Activated CD8-positive, alpha-beta T cell treated with anti-CD3 and anti-CD28 coated beads, Interleukin-2, amount 10 ng/mL, durations not matched to agents 7 days and 5 days (primary cell): ENCODE results near the gene FAM217B. TPM values are rescaled to one million over a fixed set of nuclear protein-coding genes. Genes with fewer than 3 reads are reported as not detected.
A peak's percentile ranks its signal among the peaks of the same experiment; 100 is the strongest.

ENCODE experiments used
- ATAC-seq: fragments of 150-1000 bp; cut with Tn5 transposase; one replicate; pipeline ENCODE4 v1.10.0; 2021; ENCODE audit warnings: moderate library complexity
- CTCF ChIA-PET: fragments of 350-600 bp; sonication (Branson Sonifier 250); formaldehyde crosslinking; loops from one replicate; lab custom pipeline; 2021; ENCODE audit warnings: antibody characterized with exemption; lab: Charles Lee
- POLR2A ChIA-PET: fragments of 350-600 bp; sonication (Branson Sonifier 250); formaldehyde crosslinking; loops from one replicate; lab custom pipeline; 2021; ENCODE audit warnings: antibody characterized with exemption; lab: Charles Lee
- DNase-seq: peaks from one replicate; pipeline ENCODE4 v3.0.0-alpha.2; 2020
- H3K27ac Mint-ChIP-seq: one replicate; pipeline ENCODE4 v1.8.0; 2021; ENCODE audit warnings: mild to moderate bottlenecking, mixed read lengths
- H3K27me3 Mint-ChIP-seq: one replicate; pipeline ENCODE4 v1.8.0; 2021; ENCODE audit warnings: low read depth, mixed read lengths
- H3K36me3 Mint-ChIP-seq: one replicate; pipeline ENCODE4 v1.8.0; 2021; ENCODE audit warnings: low read depth, mixed read lengths
- H3K4me1 Mint-ChIP-seq: one replicate; pipeline ENCODE4 v1.8.0; 2021; ENCODE audit warnings: low read depth, mixed read lengths
- H3K4me3 Mint-ChIP-seq: one replicate; pipeline ENCODE4 v1.8.0; 2021; ENCODE audit warnings: mild to moderate bottlenecking, mixed read lengths
- H3K9me3 Mint-ChIP-seq: one replicate; pipeline ENCODE4 v1.8.0; 2022; ENCODE audit warnings: mixed read lengths; ENCODE audit not compliant: insufficient read depth
- total RNA-seq, 2 experiments: library from RNA; stranded (reverse); gene quantifications; one replicate each; pipeline ENCODE4 v1.2.3, GENCODE V29; 2021

Gene FAM217B, protein sequence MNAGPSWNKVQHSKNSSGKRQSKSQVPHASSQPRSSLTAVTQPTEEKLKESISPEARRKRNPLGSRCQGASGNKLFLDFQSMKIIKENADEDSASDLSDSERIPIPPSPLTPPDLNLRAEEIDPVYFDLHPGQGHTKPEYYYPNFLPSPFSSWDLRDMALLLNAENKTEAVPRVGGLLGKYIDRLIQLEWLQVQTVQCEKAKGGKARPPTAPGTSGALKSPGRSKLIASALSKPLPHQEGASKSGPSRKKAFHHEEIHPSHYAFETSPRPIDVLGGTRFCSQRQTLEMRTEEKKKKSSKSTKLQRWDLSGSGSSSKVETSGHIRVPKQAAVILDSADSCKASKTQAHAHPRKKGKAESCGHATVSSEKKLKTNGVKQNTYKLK
- 10 to 100 TPM; 27.0 to 32.5 TPM for total RNA-seq

DNA sequence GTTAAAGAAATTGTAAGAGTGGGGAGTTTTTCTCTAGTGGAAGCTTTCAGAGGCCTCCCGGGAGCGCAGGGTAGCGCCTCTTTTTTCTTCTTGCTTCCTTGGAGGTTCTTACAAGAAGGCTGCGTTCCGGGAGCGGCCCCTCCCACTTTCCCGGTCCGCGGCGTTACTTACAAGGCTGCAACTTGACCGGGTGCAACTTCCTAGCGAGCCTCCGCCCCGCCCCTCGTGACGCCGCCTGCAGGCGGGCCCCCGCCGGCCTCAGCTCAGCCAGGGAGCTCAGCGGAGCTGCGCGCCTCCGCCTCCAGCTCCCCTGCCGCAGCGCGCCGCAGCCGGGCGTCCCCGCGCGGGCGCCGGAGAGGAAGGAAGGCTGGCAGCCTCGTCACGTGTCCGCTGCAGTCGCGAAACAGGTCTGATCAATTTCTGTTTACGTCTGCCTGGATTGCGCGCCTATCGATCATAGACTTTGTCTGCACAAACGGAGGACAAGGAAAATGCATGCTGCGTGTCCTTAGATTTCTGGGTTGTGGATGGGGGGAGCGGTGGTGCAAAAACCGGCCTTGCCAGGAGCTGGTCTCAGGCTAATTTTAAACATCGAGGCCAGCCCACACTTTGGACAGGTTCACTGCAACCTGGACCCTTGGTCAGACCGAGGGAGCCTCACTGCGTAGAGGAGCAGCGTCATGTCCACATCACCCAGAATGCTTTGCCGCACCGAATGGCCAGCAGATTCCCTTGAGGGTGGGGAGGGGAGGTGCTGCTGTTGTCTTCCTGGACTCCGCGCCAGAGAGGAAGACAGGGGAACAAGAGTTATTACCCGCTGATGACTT lies at the start of gene FAM217B, which contains the start of gene PPP1R3D:
FAM217B (plus strand) TSS at position 261 of the 827 bp plus-strand sequence. CDS start 3,555 bp downstream, outside the sequence.
PPP1R3D (minus strand) TSS at position 177 of the 827 bp plus-strand sequence. CDS start 374 bp downstream, outside the sequence.
- peaks cover 32% of the 10 kb centered on the region for H3K4me1 Mint-ChIP-seq
- H3K36me3 Mint-ChIP-seq: peaks cover 24% of the 10 kb centered on the region
- peak; percentile 97 for ATAC-seq
- H3K4me3 Mint-ChIP-seq: peak within 1 kb of the TSS; percentile 92
- peak within 1 kb of the TSS; percentile 97 for H3K27ac Mint-ChIP-seq
- no peaks in the 10 kb centered on the region for H3K9me3 Mint-ChIP-seq
- H3K27me3 Mint-ChIP-seq: no peaks in the 10 kb centered on the region
- CTCF ChIA-PET: interaction anchor here (0.8 to 3.8 kb wide), 10 partner anchors 9 to 369 kb away, joined by 3 to 32 read pairs (median 4); no protein-coding TSS in a partner anchor
- POLR2A ChIA-PET: interaction anchor here (0.6 to 1.7 kb wide), 6 partner anchors 8 to 117 kb away, joined by 3 to 8 read pairs (median 4); no protein-coding TSS in a partner anchor
- peak; percentile 93 for DNase-seq

DNA sequence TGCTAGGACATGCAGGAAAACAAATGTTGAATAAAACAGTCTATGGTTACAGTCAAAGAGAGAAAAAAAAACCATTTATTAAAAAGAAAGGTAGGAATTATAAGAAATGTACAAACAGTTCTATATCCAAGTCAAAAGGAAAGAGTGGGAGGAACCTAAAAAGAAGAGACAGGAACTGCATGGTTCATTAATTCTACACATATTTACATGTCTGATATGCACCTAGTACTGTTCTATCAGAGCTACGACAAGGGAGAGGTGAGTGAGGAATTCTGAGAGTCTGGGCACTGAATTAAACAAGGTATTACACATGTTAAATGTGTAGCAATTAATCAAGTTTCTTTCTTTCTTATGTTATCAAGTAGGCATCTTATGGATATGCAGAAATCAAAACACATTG lies 48.6 kb upstream of the FAM217B start:
- ChIA-PET CTCF (interaction anchor here (0.9 kb wide), 1 partner anchor 42 kb away, joined by 3 read pairs; no protein-coding TSS in a partner anchor), POLR2A (no interaction called here)
- Mint-ChIP-seq H3K4me1 (no peaks in the 10 kb centered on the region), H3K36me3 (no peaks in the 10 kb centered on the region), H3K9me3 (no peaks in the 10 kb centered on the region), H3K4me3 (no peak overlapping the region), H3K27ac (no peak overlapping the region), H3K27me3 (peaks cover 2% of the 10 kb centered on the region)
- no peak for DNase-seq
- ATAC-seq: no peak

DNA sequence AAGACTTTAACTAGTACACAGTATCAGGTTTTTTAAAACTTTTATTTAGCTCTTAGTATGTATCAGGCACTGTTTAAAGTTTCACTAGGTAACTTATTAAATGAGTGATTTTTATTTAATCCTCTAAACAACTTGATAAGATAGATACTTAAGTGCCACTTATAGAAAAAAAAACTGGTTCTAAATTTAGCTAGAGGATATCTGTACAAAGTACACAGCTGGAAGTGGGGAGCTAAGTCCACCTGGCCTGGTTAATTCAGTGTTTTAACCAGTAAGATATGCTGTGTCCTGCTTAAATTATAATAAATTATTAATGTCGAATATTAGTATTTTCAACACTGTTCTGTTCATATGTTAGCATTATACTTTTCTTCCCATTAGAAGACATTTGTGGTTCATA lies 44.3 kb upstream of the FAM217B start:
- no peak overlapping the region for H3K4me3 Mint-ChIP-seq
- no peaks in the 10 kb centered on the region for H3K36me3 Mint-ChIP-seq
- H3K4me1 Mint-ChIP-seq: no peaks in the 10 kb centered on the region
- peaks cover 3% of the 10 kb centered on the region for H3K27me3 Mint-ChIP-seq
- no peaks in the 10 kb centered on the region for H3K9me3 Mint-ChIP-seq
- DNase-seq (no peak), ATAC-seq (no peak)
- no peak overlapping the region for H3K27ac Mint-ChIP-seq
- POLR2A ChIA-PET: no interaction called here
- CTCF ChIA-PET: interaction anchor here (2.2 kb wide), 1 partner anchor 39 kb away, joined by 6 read pairs; no protein-coding TSS in a partner anchor

DNA sequence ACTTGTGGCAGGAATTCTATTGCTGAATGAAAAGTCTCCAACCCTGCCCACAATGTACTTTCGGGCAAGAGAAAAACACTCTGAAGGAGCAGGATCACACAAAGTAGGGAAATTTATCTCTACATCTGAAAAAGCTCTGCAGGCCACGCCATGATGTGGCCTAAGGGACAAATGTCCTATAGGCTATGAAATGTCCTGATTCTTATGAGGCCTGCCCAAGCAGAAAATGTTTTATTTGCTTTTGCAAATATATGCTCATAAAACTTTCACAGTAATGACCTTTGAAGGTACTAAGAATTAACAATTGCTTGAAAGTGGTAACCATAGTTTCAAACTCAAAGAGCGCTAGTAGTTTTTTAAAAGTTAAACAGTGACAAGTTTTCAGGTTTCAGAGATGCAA lies 37.7 kb upstream of the FAM217B start:
- no peaks in the 10 kb centered on the region for H3K4me1 Mint-ChIP-seq
- POLR2A ChIA-PET: no interaction called here
- no peaks in the 10 kb centered on the region for H3K9me3 Mint-ChIP-seq
- H3K27ac Mint-ChIP-seq: no peak overlapping the region
- DNase-seq (no peak), ATAC-seq (no peak)
- no peaks in the 10 kb centered on the region for H3K36me3 Mint-ChIP-seq
- peaks cover 6% of the 10 kb centered on the region for H3K27me3 Mint-ChIP-seq
- CTCF ChIA-PET: no interaction called here
- H3K4me3 Mint-ChIP-seq: no peak overlapping the region

DNA sequence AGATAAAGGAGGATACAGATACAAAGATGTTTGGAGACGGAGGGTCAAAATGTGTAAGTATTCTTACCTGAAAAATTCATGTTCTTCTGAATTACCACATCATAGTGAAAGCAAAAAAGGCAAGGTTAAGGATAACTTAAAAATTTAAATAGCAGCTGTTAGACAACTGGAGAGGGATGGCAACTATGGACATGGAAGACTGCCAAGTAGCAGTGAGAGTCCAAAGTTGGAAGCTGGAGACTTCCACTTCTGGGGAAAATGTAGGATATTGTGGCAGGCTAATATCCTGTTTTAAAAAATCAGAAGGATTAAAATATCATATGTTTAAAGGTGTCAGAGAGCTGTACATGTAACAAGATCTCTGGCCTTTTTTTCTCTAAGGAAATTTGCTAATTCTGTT lies 36.6 kb upstream of the FAM217B start:
- Mint-ChIP-seq H3K36me3 (no peaks in the 10 kb centered on the region), H3K27me3 (peaks cover 6% of the 10 kb centered on the region), H3K4me1 (no peaks in the 10 kb centered on the region), H3K4me3 (no peak overlapping the region), H3K9me3 (no peaks in the 10 kb centered on the region), H3K27ac (no peak overlapping the region)
- ChIA-PET CTCF (no interaction called here), POLR2A (no interaction called here)
- ATAC-seq (no peak), DNase-seq (no peak)

DNA sequence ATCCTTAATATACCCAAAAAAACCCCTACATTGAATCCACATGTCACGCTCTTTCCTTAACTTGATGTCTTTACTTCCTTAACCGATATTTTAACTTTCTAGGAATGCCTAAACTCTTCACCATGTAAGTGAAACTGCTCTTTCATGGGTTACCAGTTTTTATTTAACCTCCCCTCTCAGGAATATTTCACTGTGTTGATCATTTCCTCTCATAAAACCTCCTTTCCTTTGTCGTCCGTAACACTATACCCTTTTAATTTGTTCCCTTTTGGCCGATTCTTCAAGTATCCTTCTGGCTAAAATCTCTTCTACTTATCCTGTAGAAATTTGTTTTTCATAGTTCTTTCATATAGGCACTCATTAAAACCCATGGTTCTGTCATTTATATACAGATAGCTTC lies 31.3 kb upstream of the FAM217B start:
- ChIA-PET POLR2A (no interaction called here), CTCF (interaction anchor here (1.4 kb wide), 1 partner anchor 12 kb away, joined by 3 read pairs; no protein-coding TSS in a partner anchor)
- no peaks in the 10 kb centered on the region for H3K4me1 Mint-ChIP-seq
- H3K4me3 Mint-ChIP-seq: no peak overlapping the region
- H3K9me3 Mint-ChIP-seq: no peaks in the 10 kb centered on the region
- H3K36me3 Mint-ChIP-seq: no peaks in the 10 kb centered on the region
- peaks cover 3% of the 10 kb centered on the region for H3K27me3 Mint-ChIP-seq
- no peak overlapping the region for H3K27ac Mint-ChIP-seq
- DNase-seq (no peak), ATAC-seq (no peak)

DNA sequence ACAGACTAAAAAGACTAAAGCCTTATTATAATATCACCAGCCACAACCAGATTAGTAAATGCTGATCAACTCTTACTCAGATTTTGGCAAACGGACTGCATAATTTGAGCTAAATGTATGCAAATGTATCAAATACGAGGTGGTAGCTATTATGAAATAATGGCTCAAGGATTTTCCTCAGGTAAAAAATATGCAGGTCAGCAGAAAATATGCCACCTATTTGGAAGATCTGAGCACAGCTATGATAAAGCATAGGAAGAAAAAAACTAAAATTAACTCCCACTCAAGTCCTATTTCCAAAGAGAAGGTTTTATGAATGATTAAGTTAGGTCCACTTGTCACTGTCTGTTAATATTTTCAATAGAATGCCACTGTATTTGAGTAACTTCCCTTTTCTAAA lies 29.1 kb upstream of the FAM217B start:
- Mint-ChIP-seq H3K27me3 (peaks cover 3% of the 10 kb centered on the region), H3K4me3 (no peak overlapping the region), H3K36me3 (no peaks in the 10 kb centered on the region), H3K27ac (no peak overlapping the region), H3K4me1 (no peaks in the 10 kb centered on the region), H3K9me3 (no peaks in the 10 kb centered on the region)
- CTCF ChIA-PET: interaction anchor here (1.3 kb wide), 1 partner anchor 30 kb away, joined by 3 read pairs; no protein-coding TSS in a partner anchor
- POLR2A ChIA-PET: no interaction called here
- ATAC-seq (no peak), DNase-seq (no peak)

DNA sequence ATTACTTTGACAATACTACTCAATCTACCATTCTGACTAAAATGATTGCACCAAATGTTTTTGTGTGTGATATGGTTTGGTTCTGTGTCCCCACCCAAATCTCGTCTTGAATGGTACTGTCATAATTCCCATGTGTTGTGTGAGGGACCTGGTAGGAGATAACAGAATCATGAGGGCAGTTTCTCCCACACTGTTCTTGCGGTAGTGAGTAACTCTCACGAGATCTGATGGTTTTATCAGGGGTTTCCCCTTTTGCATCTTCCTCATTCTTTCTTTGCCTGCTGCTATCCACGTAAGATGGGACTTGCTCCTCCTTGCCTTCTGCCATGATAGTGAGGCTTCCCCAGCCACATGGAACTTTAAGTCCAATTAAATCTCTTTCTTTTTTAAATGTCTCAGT lies 27.6 kb upstream of the FAM217B start:
- Mint-ChIP-seq H3K27me3 (no peaks in the 10 kb centered on the region), H3K9me3 (no peaks in the 10 kb centered on the region), H3K36me3 (no peaks in the 10 kb centered on the region), H3K4me3 (no peak overlapping the region), H3K27ac (no peak overlapping the region), H3K4me1 (no peaks in the 10 kb centered on the region)
- ATAC-seq: no peak
- DNase-seq: no peak
- ChIA-PET POLR2A (no interaction called here), CTCF (interaction anchor here (1.4 kb wide), 1 partner anchor 22 kb away, joined by 5 read pairs; no protein-coding TSS in a partner anchor)

DNA sequence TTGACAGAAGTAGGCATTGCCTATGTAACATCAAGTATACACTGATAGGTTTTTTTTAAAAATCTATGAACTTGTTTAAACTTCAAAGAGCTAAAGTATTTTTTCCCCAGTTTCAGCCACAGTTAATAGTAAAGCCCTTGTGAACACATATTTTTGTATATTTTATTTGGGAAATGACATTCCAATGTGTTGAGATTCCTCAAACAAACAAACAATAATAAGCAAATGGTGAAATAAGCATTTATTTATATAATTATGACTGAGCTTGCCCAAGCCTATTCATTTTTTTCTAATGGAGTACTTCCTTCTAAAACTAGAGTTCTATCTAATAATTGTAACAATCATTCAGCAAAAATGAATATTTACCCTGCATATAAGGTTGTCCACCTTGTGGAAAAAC lies 19.2 kb upstream of the FAM217B start:
- H3K27ac Mint-ChIP-seq: no peak overlapping the region
- no peaks in the 10 kb centered on the region for H3K9me3 Mint-ChIP-seq
- ATAC-seq: no peak

DNA sequence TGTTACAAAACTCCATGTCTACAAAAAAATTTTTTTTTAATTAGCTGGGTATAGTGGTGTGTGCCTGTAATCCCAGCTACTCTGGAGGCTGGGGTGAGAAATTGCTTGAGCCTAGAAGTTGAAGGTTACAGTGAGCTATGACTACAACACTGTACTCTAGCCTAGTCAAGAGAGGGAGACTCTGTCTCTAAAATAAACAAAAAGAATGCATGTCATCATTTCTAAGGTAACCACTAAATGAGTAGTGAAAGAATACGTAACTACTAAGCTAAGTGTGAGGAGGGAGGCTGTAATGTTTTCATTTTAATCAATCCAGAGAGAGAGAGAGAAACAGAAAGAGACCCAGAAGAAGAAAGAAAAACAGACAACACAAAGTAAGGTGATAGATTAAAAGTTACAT lies 16.7 kb upstream of the FAM217B start:
- DNase-seq (no peak), ATAC-seq (no peak)
- no peaks in the 10 kb centered on the region for H3K4me1 Mint-ChIP-seq
- ChIA-PET CTCF (no interaction called here), POLR2A (no interaction called here)
- no peak overlapping the region for H3K4me3 Mint-ChIP-seq
- no peak overlapping the region for H3K27ac Mint-ChIP-seq
- H3K27me3 Mint-ChIP-seq: peaks cover 18% of the 10 kb centered on the region
- H3K9me3 Mint-ChIP-seq: no peaks in the 10 kb centered on the region
- no peaks in the 10 kb centered on the region for H3K36me3 Mint-ChIP-seq

More for the DNA sequence above, 19.2 kb upstream of the FAM217B start:
- ChIA-PET CTCF (interaction anchor here (1.3 kb wide), 1 partner anchor 138 kb away, joined by 3 read pairs; no protein-coding TSS in a partner anchor), POLR2A (no interaction called here)
- H3K4me3 Mint-ChIP-seq: no peak overlapping the region
- DNase-seq: no peak
- peaks cover 18% of the 10 kb centered on the region for H3K27me3 Mint-ChIP-seq
- H3K4me1 Mint-ChIP-seq: no peaks in the 10 kb centered on the region
- no peaks in the 10 kb centered on the region for H3K36me3 Mint-ChIP-seq

DNA sequence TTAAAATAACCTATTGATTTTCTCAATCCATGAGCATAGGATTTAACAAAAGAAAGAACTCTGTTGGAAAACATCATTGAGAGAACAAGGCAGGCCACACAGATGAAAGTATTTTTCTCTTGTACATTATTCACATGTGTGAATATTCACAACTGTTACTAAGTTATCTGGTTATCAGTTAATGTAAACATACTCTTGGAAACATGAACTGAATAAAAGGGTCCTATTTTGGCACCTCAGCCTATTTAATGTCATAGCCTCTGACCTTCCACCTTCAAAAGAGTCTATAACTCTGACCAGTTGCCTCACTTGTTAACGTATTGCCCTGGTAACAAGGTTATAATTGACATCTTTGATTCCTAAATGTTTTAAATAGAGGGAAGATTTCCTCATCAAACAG lies 14.8 kb upstream of the FAM217B start:
- POLR2A ChIA-PET: no interaction called here
- CTCF ChIA-PET: interaction anchor here (1.0 kb wide), 1 partner anchor 15 kb away, joined by 3 read pairs; the partner anchor contains the start of genes FAM217B and PPP1R3D
- Mint-ChIP-seq H3K4me3 (no peak overlapping the region), H3K27me3 (peaks cover 20% of the 10 kb centered on the region), H3K27ac (no peak overlapping the region), H3K9me3 (no peaks in the 10 kb centered on the region), H3K4me1 (no peaks in the 10 kb centered on the region), H3K36me3 (no peaks in the 10 kb centered on the region)
- no peak for DNase-seq
- no peak for ATAC-seq
